Stimulated activated CD8-positive, alpha-beta memory T cell treated with anti-CD3 and anti-CD28 coated beads, Interleukin-15, amount 100 ng/mL, for 4 hours (primary cell): Measurements from ENCODE around the gene RAB11FIP2.

ENCODE experiments used
- DNase-seq, 2 donors: peaks; one replicate each; pipeline ENCODE4 v3.0.0-alpha.2; 2020; ENCODE audit warnings: low read depth in 2 of 2

The RAB11FIP2 gene

DNA sequence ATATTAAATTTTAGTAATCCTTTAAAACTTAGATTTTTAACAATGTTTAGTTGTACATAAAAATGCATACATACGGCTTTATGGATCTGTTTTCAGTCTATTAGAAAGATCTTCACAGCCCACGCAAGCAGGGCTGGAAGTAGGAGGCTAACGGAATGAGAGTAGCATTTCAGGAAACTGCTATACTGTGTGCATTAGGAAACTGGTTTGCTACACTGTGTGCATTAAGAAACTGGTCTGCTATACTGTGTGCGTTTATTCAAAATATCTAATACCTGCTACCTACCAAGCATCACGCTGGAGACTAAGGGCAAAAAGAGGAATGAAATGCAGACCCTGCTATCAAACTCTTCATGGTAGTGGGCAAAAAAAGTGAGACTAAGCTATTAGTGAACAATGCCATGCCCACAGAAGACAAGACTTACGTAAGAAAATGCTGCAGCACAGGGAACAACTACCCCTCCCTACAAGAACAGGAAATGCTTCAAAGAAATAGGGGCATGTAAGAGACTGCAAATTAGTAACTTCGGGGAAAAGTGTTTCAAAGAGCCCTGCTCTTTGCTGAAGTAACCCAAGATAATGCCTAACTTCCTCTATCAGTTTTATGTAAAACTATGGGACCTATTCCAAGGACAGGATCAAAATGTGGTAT is 11.3 kb downstream of the RAB11FIP2 start:
- no peak for DNase-seq

- no peak for DNase-seq
Measured at GRCh38 chr10:118034791-118035261, 11.9 kb downstream of the RAB11FIP2 start.

DNA sequence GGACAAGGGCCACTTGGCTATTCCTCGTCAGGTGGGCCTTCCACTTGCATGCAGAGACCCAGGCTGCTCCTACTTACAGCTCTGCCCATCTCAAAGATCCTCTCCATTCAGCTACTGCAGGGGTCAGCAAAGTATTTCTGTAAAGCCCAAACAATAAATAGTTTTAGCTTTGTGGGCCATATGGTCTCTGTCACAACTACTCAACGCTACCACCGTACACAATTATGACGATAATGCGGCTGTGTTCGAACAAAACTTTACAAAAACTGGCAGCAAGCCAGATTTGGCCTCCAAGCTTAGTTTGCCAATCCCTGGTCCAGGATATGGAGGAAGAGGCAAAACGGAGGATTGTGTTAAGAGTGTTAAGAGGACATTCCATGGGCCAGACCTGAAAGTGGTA is 12.8 kb downstream of the RAB11FIP2 start:
- no peak for DNase-seq

- no peak for DNase-seq
Measured at GRCh38 chr10:118032564-118032963, 14.2 kb downstream of the RAB11FIP2 start.

GRCh38 chr10:118031351-118032075 is 15.2 kb downstream of the RAB11FIP2 start:
- DNase-seq: no peak

- DNase-seq: no peak
Measured at GRCh38 chr10:118028619-118029018, 18.1 kb downstream of the RAB11FIP2 start.

GRCh38 chr10:118027397-118027796 is 19.3 kb downstream of the RAB11FIP2 start:
- no peak for DNase-seq

DNA sequence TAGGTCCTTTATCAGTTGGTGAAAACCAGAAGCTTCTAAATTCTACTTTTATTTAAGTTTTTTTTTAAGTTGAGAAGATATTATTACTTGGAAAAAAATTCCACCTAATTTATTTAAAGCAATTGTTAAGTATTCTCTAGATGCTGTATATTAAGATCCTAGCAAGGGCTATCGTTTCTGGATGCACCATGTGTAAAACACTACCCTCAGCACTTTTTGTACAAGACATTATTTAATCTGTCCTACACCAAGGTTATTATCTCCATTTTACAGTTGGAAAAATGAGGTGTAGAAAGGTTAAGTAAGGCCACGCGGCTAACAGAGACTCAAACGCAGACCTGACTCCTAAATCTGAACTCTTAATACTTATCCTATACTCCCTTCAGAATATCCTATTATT is 19.8 kb downstream of the RAB11FIP2 start:
- DNase-seq: no peak

GRCh38 chr10:118020365-118020764 is 26.4 kb downstream of the RAB11FIP2 start:
- no peak for DNase-seq

DNA sequence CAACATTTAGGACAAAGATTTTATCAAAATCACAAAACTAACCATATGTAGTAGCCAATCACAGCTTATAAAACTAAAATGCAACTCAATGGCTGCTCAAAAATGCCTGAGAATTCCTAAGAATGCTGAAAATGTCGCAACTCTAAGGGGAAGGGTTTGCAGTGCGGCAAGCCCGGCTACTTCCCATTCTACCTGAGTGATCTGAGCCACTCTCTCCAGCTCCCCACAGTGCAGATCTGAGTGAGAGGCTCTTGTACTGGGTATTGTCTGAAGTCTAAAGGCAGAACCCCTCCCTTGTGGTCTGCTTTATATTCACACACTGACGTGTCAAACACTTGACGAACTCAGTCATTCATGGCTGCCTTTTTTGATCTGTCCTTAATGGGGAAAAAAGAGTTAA is 28.9 kb downstream of the RAB11FIP2 start:
- DNase-seq: no peak

GRCh38 chr10:118017071-118017740 is 29.5 kb downstream of the RAB11FIP2 start:
- DNase-seq: no peak

GRCh38 chr10:118012952-118013525 is 33.7 kb downstream of the RAB11FIP2 start:
- DNase-seq: no peak

DNA sequence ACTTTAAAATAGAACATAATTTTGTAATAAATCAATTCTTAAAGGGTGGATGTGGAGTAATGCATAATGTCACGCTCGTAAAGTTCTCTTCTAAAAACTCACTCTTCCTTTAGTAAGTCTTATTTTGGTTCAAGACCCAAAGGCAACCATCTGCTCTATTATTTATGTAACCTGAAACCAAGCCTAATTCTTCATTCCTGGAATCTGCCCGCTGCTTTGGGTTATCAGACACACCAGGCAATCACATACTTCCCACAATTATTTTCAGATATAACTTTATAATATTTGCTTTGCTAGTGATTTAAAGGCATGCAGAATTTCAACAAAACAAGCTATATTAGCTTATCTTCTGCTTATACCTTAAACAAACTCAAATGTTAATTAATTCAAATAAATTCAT is 39.0 kb downstream of the RAB11FIP2 start:
- no peak for DNase-seq

- no peak for DNase-seq
Measured at GRCh38 chr10:118003126-118003525, 43.6 kb downstream of the RAB11FIP2 start.

DNA sequence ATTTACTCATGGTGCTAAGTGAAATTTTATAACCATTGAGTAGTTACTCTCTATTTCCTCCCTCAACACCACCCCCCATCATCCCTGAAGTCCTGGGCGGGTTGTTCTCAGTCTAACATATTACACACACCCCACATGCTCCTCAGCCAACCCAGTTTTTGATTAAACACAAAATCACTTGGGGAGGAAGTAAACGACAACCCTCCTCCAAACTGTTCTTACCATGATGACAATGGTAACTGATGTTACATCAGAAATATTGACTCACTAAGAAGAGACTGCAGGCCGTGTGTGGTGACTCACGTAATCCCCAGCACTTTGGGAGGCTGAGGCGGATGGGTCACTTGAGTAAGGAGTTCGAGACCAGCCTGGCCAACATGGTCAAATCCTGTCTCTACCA is 44.2 kb downstream of the RAB11FIP2 start:
- DNase-seq: no peak

GRCh38 chr10:117997673-117998072 is 49.1 kb downstream of the RAB11FIP2 start:
- no peak for DNase-seq

- DNase-seq: no peak
Measured at GRCh38 chr10:117996709-117997108, 50.0 kb downstream of the RAB11FIP2 start.

DNA sequence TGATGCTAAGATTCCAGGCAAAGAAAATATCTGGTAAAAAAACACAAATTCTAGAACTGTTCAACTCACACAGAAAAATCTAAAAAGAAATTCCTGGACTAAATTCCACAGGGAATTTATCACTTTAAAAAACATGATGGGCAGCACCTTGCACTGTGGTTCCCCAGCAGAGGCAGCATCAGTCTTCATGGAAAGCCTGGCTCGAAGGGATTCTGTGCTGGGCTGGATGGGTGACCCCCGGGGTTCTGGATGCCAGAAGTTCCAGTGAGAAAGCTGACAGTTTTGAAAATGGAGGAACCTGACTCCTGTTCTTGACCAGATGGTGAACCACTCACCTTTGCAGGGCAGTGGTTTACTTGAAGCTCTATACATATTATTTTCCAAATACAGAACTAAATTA is 52.0 kb downstream of the RAB11FIP2 start:
- DNase-seq: no peak

DNA sequence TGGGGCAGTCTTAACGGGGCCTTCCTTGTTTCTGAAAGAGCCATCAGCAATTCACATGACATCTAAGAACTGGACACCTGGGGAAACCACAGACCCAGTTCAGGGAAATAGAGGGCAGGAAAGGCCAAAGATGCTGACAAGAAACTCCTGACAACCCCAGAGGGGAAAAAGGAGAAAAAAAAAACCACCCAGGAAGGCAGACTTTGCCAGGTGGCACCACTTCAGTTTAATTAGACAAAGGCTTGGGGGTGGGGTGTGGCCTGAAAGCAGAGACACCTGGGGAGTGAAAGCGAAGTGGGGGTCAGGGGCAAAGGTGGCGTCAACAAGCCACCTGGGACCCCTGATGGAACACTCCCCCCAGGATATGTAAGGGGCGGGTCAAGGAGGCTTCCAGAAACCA is 53.6 kb downstream of the RAB11FIP2 start:
- no peak for DNase-seq

DNA sequence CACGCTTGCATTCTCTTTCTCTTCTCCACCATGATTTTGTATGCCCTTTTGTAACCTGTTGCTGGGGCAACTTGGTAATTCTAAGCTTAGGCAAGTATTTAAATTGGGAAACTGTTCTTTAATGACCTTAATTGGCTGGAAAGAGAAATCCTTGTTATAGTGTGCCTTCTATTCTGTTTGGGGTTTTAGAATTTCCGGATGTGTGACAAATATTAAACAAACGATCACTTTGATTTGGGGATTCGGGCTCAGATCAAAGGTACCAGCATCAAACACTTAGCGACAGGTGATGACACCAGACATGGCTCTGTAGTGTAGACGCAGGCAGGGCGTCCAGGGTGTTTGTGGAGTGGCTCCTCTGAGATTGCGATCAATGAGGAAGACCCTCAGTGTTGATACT is 55.0 kb downstream of the RAB11FIP2 start:
- no peak for DNase-seq

DNA sequence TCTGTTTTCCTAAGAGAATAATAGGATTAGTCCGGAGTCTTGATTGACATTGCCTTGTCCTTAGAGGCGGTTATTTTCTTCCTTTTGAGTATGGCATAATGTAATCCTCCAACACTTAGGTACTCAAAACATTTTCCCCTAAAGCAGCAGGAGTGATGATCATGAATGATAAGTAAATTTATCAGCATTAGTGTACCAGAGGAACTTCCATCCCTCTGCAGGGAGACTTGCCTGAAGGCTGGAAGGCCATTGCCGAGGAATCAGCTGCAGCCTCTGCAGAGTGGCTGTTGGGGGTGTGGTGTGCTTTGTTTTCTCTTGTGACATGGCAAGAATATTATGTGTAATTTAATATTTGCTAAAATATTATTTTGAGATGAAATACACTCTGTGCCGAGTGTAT is 56.8 kb downstream of the RAB11FIP2 start:
- no peak for DNase-seq

DNA sequence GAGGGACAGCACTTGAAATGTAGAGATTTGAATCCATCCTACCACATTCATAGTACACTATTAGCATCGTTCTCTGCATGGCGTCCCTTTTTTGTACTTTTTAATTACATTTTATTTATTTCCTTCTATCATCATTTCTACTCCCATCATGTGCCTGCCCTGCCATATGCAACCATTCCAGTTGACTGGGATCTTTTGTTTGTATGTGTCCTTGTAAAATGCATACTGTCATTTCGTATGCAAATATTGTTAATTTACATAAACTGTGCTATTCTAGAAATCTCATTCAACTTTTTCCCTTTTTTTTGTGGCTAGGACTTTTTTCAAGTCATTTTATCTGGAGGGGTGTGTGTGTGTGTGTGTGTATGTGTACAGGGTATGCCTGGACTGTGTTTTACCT is 57.9 kb downstream of the RAB11FIP2 start:
- no peak for DNase-seq
